HEK293 (cell line): ENCODE data around the gene MYO1F.

Experiments
- HOXD13 ChIP-seq: sonication (generic); formaldehyde crosslinking; IDR thresholded peaks from 2 replicates; pipeline ENCODE4 v1.8.0; 2022; ENCODE audit warnings: missing genetic modification reagents, borderline replicate concordance
- ZNF558 ChIP-seq: fragments of 450-650 bp; formaldehyde crosslinking; IDR thresholded peaks from 2 replicates; pipeline ENCODE4 v1.5.1; 2016; ENCODE audit warnings: missing biosample characterization, missing genetic modification characterization
- ZNF654 ChIP-seq: fragments of 450-650 bp; formaldehyde crosslinking; IDR thresholded peaks from 2 replicates; pipeline ENCODE4 v1.5.1; 2016; ENCODE audit warnings: low read depth, missing biosample characterization, missing genetic modification characterization
- ZNF677 ChIP-seq: fragments of 450-650 bp; IDR thresholded peaks from 2 replicates; pipeline ENCODE4 v1.5.0; 2018; ENCODE audit warnings: missing biosample characterization, mild to moderate bottlenecking, missing genetic modification characterization, moderate library complexity
- TF ChIP-seq, protein P1 (sequence below): fragments of 450-650 bp; formaldehyde crosslinking; IDR thresholded peaks from 2 replicates; pipeline ENCODE4 v1.5.1; 2016; ENCODE audit warnings: missing biosample characterization, missing genetic modification characterization
- TF ChIP-seq, protein P2 (sequence below): fragments of 450-650 bp; formaldehyde crosslinking; IDR thresholded peaks from 2 replicates; pipeline ENCODE4 v1.5.1; 2017; ENCODE audit warnings: missing biosample characterization, missing genetic modification characterization

DNA sequence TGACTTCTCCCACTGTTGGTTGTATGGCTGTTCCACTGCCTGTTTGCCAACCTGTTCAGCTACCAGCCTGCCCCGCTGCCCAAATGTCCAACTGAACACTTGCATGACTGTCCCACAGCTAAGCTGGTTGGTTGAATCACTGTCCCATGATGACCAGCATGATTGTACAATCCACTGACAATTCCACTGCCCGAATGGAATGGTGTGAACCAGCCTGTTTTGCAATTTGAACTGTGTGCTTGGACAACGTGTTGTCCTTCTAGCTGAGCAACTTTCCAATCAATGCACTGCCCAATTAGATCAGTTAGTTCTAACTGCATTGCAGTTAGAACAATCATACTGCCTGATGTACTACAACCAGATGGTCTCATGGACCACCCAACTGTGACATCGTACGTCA is 24.6 kb upstream of the MYO1F start:
- TF ChIP-seq ZNF654 (tag by site-specific recombination) (no peak), ZNF677 (tag by site-specific recombination) (no peak), ZNF558 (no peak), HOXD13 (CRISPR knock-in tag) (no peak)
- TF ChIP-seq, protein P1, sequence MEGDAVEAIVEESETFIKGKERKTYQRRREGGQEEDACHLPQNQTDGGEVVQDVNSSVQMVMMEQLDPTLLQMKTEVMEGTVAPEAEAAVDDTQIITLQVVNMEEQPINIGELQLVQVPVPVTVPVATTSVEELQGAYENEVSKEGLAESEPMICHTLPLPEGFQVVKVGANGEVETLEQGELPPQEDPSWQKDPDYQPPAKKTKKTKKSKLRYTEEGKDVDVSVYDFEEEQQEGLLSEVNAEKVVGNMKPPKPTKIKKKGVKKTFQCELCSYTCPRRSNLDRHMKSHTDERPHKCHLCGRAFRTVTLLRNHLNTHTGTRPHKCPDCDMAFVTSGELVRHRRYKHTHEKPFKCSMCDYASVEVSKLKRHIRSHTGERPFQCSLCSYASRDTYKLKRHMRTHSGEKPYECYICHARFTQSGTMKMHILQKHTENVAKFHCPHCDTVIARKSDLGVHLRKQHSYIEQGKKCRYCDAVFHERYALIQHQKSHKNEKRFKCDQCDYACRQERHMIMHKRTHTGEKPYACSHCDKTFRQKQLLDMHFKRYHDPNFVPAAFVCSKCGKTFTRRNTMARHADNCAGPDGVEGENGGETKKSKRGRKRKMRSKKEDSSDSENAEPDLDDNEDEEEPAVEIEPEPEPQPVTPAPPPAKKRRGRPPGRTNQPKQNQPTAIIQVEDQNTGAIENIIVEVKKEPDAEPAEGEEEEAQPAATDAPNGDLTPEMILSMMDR (tag by site-specific recombination), result no peak
- TF ChIP-seq, protein P2, sequence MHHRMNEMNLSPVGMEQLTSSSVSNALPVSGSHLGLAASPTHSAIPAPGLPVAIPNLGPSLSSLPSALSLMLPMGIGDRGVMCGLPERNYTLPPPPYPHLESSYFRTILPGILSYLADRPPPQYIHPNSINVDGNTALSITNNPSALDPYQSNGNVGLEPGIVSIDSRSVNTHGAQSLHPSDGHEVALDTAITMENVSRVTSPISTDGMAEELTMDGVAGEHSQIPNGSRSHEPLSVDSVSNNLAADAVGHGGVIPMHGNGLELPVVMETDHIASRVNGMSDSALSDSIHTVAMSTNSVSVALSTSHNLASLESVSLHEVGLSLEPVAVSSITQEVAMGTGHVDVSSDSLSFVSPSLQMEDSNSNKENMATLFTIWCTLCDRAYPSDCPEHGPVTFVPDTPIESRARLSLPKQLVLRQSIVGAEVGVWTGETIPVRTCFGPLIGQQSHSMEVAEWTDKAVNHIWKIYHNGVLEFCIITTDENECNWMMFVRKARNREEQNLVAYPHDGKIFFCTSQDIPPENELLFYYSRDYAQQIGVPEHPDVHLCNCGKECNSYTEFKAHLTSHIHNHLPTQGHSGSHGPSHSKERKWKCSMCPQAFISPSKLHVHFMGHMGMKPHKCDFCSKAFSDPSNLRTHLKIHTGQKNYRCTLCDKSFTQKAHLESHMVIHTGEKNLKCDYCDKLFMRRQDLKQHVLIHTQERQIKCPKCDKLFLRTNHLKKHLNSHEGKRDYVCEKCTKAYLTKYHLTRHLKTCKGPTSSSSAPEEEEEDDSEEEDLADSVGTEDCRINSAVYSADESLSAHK (tag by site-specific recombination), result no peak
